ENCODE measurements around the gene FGD5.

FGD5 gene

DNA sequence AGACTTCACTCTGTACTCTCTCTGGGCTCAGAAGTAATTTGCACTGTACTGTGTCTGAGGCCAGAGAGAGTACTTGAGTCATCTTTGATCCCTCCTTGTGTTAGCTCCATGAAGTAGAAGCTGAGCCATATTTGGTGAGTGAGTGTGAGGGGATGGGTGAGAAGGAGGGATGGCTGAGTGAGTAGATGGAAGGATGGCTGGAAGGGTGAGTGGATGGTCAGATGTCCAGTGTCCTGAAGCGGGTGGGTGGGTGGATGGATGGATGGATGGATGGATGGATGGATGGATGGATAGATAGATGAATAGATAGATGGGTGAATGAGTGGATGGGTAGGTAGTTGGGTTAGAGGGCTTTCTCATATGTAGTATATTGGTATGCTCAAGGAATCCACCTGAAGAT lies 39.3 kb downstream of the FGD5 start:
- no peak for DNase-seq (ENCODE audit: low spot score)
- in situ Hi-C loops (cut with MboI; ENCODE audit: low pct_unique_long_range_greater_than_20kb, low sequenced_read_pairs, unreplicated experiment), result no loop called here
- TF ChIP-seq, protein P1, sequence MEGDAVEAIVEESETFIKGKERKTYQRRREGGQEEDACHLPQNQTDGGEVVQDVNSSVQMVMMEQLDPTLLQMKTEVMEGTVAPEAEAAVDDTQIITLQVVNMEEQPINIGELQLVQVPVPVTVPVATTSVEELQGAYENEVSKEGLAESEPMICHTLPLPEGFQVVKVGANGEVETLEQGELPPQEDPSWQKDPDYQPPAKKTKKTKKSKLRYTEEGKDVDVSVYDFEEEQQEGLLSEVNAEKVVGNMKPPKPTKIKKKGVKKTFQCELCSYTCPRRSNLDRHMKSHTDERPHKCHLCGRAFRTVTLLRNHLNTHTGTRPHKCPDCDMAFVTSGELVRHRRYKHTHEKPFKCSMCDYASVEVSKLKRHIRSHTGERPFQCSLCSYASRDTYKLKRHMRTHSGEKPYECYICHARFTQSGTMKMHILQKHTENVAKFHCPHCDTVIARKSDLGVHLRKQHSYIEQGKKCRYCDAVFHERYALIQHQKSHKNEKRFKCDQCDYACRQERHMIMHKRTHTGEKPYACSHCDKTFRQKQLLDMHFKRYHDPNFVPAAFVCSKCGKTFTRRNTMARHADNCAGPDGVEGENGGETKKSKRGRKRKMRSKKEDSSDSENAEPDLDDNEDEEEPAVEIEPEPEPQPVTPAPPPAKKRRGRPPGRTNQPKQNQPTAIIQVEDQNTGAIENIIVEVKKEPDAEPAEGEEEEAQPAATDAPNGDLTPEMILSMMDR (IDR thresholded peaks at IDR 0.05; ENCODE audit: extremely low read depth, insufficient read depth, missing control alignments), result no peak

DNA sequence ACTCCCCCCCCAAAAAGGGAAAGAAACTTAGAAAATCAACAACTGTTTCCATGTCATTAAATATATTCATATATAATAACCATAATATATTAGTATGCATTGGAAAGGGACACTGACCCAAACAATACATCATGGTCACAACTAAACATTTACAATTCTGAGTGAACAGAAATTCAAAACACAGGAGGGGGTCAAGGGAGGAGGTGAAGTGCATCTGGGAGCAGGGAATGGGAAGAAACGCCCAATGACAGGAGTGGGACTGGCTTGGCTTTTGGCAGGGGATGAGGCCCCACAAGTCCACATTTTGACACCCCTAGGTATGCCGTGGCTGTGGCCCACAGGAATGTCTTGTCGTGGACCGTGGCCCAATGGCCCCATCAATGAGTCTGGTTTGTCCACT lies 41.1 kb downstream of the FGD5 start:
- in situ Hi-C loops (cut with MboI; ENCODE audit: low pct_unique_long_range_greater_than_20kb, low sequenced_read_pairs, unreplicated experiment), result no loop called here
- TF ChIP-seq, protein P1 (IDR thresholded peaks at IDR 0.05; ENCODE audit: extremely low read depth, insufficient read depth, missing control alignments), result no peak
- DNase-seq (ENCODE audit: low spot score), result no peak

DNA sequence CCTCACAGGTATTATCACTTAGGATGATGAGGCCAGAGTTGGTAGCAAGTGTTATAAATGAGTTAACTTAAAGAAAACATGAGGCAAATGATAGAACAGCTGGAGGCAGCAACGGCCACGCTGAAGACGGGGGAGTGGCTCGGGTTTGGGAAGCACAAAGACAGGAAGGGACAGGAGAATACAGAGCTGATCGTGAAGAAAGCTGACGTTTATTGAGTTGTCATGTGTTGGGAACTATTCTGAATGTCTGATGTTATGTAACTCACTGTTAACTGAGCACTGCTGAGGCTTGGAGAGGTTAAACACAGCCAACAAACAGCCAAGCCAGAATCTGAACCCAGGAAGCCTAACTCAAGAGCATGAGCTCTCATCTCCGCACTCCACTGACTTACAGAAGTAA lies 42.3 kb downstream of the FGD5 start:
- no peak for DNase-seq (ENCODE audit: low spot score)
- in situ Hi-C loops (cut with MboI; ENCODE audit: low pct_unique_long_range_greater_than_20kb, low sequenced_read_pairs, unreplicated experiment), result no loop called here

DNA sequence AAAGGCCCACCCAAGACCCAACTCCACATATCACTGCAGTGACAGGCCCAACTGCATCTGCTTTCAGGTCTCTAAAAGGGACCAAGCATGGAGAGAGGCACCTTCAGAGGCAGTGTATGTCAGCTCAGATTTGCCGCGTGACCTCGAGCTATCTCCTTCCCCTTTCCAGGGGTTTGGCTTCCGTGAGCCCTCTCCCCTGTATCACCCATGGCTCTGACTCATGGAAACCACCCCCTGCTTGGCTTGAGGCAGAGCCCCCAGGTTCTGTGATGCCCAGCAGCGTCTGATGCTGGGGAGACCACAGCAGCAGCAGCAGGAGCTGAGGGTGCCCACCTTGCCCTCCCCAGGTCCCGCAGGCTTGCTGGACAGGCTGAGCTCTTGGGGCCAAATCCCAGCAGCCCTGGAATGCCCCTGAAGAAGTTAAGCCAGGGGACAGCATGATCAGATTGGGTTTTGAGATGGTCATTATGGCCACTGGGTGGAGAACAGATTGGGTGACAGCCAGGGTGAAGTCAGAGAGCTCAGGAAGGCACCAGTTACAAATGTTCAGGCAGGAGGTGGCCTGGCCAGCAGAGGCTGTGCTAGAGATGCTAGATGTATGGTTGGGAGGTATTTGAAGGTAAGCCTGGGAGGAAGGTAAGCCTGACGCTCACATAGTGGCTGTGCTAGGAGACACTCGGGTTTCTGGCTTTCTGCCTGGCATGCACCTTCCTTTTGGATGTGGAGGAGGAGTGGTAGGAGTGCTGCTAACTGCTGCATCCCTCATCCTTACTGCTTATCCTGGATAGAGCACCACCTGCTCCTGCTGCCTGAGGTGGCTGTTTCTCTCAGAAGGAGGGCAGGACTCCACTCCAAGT lies 42.9 kb downstream of the FGD5 start:
- in situ Hi-C loops (cut with MboI; ENCODE audit: low pct_unique_long_range_greater_than_20kb, low sequenced_read_pairs, unreplicated experiment), result no loop called here
- TF ChIP-seq, protein P1 (IDR thresholded peaks at IDR 0.05; ENCODE audit: extremely low read depth, insufficient read depth, missing control alignments), result no peak
- no peak for DNase-seq (ENCODE audit: low spot score)

More for the DNA sequence above, 42.3 kb downstream of the FGD5 start:
- TF ChIP-seq, protein P1 (IDR thresholded peaks at IDR 0.05; ENCODE audit: extremely low read depth, insufficient read depth, missing control alignments), result no peak

DNA sequence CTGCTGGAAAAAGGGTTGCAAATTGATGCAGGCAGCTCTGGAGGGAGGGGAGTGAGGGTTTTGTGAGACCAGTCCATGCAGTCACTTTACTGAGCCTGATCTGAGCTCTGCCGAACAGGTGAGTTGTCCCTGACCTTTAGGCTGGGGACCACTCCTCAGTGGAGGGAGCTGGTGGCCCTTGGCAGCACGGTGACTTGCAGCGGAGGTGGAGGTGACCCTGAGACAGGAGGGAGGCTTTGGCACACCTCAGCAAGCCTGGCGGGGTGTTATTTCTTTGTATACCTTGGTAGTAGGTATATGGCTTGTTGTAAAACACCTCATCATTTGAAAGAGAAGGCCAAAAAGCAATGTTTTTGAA lies 43.5 kb downstream of the FGD5 start:
- in situ Hi-C loops (cut with MboI; ENCODE audit: low pct_unique_long_range_greater_than_20kb, low sequenced_read_pairs, unreplicated experiment), result no loop called here

DNA sequence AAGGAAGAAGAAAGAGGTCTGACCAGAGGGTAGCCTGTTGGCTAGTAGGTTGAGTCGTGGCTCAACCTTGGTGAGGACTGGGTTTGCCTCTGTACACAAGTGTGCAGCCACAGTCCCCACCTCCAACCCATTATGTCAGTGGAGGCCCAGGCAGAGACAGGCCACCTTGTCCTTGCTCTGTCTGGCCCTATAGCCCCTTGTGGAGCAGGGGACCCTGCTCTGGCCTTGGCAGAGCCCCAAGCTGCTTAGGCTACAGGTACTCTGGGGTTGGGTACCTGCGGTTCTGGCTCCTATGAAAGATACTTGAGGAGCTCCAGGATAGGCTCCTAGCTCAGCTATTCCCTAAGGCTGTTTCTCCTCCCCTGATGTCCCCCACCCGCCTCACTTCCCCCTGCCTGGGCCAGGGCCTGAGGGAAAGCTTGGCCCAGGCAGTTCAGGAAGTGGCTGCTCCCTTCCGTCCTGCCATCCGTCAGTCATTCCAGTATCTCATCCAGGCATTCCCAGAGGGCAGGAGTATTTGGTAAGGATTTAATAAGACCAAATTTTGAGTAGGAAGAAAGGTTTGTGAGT lies 44.0 kb downstream of the FGD5 start:
- TF ChIP-seq, protein P1 (IDR thresholded peaks at IDR 0.05; ENCODE audit: extremely low read depth, insufficient read depth, missing control alignments), result no peak
- no peak for DNase-seq (ENCODE audit: low spot score)
- in situ Hi-C loops (cut with MboI; ENCODE audit: low pct_unique_long_range_greater_than_20kb, low sequenced_read_pairs, unreplicated experiment), result no loop called here

More for the DNA sequence above, 43.5 kb downstream of the FGD5 start:
- no peak for DNase-seq (ENCODE audit: low spot score)
- TF ChIP-seq, protein P1 (IDR thresholded peaks at IDR 0.05; ENCODE audit: extremely low read depth, insufficient read depth, missing control alignments), result no peak

All from GM13977 (cell line).